ENCODE data around the gene ABCD1.
"Not testable (repeated sequence)": the region's sequence is repeated elsewhere in the genome, so short reads cannot be mapped to it uniquely, and the experiment has no call there.

ABCD1 gene

DNA sequence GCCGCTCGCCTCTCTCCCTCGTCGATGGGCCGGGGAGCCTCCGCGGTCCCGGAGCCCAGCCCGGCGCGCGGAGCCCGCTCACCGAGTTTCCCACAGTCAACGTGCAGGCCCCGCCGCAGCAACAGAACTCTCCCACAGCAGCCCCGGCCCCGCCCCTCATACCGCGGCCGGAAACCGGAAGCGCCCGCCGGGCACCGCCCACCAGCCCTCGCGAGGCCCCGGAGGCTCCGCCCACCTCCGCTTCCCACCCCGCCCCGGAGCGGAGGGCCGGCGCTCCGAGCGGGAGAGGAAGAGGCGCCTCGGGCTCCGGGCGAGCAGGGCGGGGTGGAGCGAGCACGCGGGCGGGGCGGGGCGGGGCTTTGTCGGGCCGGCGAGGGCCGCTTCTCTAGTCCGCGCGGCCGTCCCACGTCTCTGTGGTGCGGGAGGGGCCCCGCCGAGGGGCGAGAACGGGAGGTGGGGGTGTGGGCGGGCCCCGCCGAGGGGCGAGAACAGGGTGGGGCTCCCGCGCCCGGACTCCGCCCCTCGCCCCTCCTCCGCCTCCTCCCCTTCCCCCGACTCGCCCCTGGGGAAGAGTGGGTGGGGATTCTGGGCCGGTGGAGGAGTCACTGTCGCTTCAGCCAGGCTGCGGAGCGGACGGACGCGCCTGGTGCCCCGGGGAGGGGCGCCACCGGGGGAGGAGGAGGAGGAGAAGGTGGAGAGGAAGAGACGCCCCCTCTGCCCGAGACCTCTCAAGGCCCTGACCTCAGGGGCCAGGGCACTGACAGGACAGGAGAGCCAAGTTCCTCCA is at the start of gene ABCD1, which contains the start of gene BCAP31:
TSS of gene ABCD1 (plus strand) at position 605 of the 787 bp plus-strand sequence. CDS start 411 bp downstream, outside the sequence.
TSS of gene BCAP31 (minus strand) at position 136 of the 787 bp plus-strand sequence. CDS start 1,143 bp downstream, outside the sequence.
- DNase-seq: peak; percentile 54 to 94 (median 86)
- intact Hi-C loops (cut with DNase I): no loop called here

DNA sequence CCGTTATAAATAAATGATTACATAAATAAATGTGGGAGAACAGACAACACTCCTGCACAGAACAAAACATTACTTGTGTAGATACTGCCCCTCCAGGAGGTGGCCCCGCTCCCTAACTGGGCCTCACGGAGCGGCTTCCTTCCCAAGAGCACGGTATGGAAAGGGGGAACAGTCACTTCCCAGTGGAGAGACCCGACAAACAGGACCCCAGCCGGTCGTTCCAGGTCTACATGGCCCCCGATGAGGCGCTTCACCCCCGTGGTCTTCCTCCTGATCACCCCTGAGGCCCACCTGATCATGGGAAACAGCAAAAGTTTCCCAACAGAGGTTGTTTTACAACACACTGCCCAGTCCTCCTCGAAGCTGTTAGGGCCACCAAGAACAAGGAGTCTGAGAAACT is 43.5 kb upstream of the ABCD1 start:
- DNase-seq: peak in 9 of 42 donors; percentile 1 to 28 (median 12)
- intact Hi-C loops (cut with DNase I): no loop called here

DNA sequence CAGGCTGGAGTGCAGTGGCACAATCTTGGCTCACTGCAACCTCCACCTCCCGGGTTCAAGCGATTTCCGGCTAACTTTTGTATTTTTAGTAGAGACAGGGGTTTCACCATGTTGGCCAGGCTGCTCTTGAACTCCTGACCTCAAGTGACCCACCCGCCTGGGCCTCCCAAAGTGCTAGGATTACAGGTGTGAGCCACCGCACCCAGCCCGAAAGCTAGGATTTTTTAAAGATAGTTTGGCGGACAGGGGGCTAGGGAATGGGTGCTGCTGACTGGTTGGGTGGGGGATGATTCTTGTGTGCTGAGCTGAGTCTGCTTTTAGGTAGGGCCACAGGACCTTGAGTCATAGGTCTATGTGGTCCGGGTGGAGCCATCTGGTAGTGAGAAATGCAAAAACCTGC is 41.2 kb upstream of the ABCD1 start:
- intact Hi-C loops (cut with DNase I): not testable (repeated sequence)
- peak in 3 of 42 donors; percentile 1 to 10 (median 5) for DNase-seq

DNA sequence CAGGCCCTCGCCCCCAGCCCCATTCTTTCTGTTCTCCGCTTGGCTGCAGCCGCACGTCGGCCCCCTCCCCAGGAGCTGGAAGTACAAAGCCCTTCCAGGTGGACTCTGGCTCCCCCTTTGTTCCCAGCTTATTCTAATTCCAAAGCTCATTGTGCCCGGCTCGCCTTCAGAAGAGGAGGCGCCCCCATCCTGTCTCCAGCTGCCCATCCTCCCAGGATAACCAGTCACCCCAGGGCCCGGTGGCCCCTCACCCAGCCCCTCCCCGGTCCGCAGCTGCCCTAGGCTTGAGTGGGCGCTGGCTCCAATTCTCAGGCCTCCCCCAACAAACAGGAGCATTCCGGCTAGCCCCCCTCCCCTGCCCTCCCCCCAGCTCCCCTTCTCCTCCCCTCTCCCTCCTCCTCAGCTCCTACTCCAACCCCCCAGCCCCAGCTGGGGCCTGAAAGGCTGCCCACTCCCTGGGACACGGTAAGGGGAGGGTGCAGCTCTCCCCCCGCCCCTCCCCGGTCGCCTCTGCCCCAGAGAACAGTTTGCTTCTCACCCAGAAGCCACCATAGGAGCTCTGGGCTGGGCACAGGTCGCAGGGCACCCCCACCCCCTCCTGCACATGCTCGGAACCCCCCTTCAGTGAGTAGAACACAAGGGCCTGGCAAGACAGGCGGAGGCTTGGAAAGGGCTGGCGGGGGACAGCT is 40.0 kb upstream of the ABCD1 start:
- peak in 10 of 42 donors; percentile 1 to 23 (median 7) for DNase-seq
- intact Hi-C loops (cut with DNase I): no loop called here

DNA sequence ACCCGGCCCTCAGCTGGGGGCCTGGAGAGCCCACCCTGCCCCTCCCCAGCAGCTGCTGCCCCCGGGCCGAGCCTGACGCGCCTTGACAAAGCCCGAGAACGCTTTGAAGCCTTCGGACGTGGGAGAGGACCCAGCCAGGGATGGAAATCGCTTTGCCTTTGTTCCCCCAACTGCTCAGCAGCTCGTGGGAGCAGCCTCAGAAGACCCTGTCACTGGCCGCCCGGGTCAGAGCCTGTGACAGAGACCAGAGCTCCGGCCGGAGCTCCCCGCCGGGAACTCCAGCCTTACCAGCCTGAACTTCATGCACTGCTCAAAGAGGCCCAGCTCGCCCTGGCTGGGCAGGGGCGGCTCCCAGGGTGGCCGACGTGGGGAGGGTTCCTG is 39.5 kb upstream of the ABCD1 start:
- DNase-seq: peak in 4 of 42 donors; percentile 1 to 20 (median 8)
- intact Hi-C loops (cut with DNase I): no loop called here

DNA sequence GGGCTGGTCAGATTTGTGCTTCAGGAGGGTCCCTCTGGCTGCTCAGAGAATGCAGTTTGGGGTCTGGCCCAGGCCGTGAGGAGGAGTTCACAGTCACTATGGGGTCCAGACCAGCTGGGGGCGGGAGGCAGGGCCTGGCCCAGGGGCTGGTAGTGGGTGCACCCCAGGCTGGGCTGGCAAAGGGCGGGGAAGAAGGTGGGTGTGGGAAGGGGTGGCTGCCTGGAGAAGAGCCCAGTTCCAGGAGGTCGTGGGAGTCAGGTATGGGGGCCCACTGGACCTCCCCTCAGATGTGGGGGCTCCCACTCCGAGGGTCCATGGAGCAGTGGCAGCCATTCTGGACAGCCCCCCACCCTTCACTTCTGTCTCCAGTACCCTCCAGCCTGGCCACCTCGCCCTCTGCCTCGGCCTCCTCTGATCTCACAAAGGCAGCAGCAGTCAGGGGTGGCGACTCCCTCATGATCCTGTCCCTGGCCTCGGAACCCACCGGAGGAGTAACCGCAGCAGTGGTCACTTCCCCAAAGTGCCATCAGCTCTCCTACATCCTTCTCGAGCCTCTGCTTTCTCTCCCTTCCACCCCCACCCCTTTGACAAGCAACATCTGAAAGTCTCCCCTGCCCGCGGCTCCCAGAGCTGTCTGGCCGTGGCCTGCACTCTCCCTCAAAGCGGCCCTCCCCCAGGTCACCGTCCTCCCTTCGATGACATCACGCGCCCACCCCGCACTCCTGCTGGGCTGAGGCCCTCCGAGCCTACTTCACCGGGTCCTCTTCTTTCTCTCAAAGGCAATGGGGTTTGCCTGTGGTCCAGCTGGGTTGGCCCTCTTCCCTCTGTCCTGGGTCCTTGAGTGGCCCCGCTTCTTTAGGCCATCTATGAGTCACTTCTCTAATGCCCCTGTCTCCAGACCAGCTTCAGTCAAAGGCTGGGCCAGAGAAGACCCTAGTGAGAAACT is 38.6 kb upstream of the ABCD1 start:
- intact Hi-C loops (cut with DNase I): no loop called here
- peak in 2 of 42 donors; percentile 1 to 5 for DNase-seq

DNA sequence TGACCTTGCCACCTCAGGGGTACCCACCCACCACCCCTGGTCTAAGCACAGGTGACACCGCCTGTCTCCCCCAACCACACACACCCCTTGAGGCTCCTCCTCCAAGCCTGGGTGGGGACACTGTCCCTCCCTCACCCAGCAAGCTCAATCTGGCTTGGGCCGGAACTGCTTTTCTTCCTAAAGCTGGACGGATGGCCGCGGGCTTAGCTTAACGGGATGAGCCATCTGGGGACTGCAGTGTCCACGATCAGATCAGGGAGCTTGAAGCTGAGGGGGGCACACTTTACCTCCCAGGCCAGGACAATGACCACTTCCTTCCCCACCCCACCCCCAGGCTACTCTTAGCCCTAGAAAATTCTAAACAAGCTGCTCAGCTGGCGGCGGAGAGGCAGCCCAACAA is 37.9 kb upstream of the ABCD1 start:
- peak in 1 of 42 donors; percentile 1 for DNase-seq
- intact Hi-C loops (cut with DNase I): no loop called here

DNA sequence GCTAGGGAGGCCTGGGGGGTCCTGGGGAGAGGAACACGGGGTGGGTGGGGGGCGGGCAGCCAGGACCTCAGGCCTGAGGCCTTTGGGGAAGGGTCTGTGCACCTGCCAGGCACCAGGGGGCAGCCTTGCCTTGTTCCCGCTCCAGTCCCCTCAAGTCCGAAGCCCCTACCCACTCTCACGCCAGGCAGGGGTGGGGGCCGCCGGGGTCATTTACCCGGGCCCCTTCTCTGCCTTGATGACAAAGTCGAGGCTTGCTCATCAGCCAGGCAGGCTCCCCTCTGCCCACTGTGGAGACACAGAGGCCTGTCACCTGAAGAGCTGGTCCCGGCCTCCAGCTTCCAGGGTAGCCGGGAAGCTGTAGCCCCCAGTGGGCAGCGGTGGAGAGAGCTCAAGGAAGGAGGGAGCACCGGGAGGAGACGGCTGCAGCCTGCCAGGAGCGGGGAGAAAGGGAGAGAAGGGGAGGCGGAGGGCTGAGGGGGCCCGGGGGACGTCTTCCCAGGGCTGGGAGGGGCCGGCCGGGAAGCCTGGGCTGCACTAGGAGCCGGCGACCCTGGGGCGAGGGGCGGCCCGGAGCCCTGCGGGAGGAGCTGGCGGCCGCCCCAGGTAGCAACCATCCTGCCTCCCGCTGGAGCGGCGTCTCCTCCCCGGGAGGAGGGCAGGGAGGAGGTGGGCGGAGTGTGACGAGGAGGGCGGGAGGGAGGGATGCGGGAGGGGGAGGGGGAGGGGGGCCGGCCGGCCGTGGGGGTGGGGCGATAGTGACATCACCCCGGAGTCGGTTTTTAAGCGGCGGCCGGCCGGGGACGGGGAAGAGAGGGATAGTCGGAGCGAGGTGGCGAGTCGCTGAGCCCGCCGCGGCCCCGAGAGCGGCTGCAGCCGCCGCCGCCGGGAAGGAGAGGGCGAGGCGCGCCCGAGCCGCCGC is 37.3 kb upstream of the ABCD1 start, which contains the start of gene SLC6A8:
TSS of gene SLC6A8 (plus strand) at position 806 of the 919 bp plus-strand sequence. CDS start 649 bp downstream, outside the sequence.
- intact Hi-C loops (cut with DNase I): loop anchor here (2.0 kb wide), 1 partner anchor 77 kb away; the partner anchor contains the start of gene PLXNB3
- peak; percentile 54 to 92 (median 81) for DNase-seq

DNA sequence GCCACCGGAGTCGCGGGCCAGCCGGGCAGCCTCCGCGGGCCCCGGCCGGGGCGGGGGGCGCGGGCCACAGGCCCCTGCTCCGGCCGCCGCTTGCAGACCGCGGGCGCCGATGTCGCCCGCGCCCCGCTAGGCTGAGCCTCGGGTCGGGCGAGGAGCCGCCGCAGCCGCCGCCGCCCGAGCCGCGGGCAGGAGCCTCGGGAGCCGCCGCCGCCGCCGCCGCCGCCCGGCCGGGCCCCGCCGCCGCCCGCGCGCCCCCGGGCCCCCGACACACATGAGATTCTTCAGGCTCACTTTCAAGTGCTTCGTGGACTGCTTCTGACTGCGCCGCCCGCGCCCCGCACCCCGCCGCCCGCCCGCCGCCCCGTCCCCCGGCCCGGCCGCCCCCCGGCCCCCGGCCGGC is 36.6 kb upstream of the ABCD1 start:
- intact Hi-C loops (cut with DNase I): loop anchor here (2.0 kb wide), 1 partner anchor 77 kb away; the partner anchor contains the start of gene PLXNB3
- peak in 1 of 42 donors; percentile 2 for DNase-seq

DNA sequence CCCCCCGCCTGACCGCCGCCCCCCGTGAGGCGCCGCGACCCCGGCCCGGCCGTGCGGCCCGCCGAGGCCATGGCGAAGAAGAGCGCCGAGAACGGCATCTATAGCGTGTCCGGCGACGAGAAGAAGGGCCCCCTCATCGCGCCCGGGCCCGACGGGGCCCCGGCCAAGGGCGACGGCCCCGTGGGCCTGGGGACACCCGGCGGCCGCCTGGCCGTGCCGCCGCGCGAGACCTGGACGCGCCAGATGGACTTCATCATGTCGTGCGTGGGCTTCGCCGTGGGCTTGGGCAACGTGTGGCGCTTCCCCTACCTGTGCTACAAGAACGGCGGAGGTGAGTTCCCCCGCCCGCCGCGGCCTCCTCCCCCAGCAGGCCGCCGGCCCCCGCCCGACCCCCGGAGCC is 36.1 kb upstream of the ABCD1 start:
- intact Hi-C loops (cut with DNase I): loop anchor here (2.0 kb wide), 1 partner anchor 76 kb away; the partner anchor contains the start of gene PLXNB3
- DNase-seq: peak in 1 of 42 donors; percentile 0

DNA sequence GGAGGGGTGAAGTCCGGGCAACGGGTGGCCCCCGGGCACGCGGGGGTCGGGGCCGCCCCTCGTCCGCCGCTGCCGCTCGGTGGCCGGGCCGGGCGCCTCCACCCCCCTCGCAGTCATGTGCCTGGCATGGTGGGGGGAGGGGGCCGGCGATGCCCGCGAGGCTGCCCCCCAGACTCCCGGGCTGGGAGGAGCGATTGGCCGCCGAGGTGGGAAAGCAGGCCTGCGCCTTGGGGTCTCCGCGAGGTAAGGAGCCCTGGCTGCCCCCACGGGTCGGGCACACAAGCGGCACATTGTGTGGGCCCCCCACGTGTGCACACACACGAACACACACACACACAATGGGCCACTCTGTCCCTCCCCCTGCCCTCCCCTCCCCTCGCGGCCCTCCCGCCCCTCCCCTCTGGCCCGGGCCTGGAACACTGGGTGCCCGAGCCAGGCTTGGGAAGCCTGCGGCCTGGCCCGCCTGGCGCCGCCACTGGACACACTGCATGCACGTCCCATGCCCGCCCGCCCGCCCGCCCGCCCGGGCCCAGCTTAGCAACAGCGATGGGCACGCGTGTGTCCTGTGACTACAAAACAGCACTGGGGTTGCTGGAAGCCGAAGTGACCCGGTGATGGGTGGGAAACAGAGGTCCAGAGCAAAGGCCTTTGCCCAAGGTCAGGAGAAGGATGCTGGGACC is 35.6 kb upstream of the ABCD1 start:
- DNase-seq: peak; percentile 46 to 86 (median 71)
- intact Hi-C loops (cut with DNase I): loop anchor here (2.0 kb wide), 1 partner anchor 76 kb away; the partner anchor contains the start of gene PLXNB3

DNA sequence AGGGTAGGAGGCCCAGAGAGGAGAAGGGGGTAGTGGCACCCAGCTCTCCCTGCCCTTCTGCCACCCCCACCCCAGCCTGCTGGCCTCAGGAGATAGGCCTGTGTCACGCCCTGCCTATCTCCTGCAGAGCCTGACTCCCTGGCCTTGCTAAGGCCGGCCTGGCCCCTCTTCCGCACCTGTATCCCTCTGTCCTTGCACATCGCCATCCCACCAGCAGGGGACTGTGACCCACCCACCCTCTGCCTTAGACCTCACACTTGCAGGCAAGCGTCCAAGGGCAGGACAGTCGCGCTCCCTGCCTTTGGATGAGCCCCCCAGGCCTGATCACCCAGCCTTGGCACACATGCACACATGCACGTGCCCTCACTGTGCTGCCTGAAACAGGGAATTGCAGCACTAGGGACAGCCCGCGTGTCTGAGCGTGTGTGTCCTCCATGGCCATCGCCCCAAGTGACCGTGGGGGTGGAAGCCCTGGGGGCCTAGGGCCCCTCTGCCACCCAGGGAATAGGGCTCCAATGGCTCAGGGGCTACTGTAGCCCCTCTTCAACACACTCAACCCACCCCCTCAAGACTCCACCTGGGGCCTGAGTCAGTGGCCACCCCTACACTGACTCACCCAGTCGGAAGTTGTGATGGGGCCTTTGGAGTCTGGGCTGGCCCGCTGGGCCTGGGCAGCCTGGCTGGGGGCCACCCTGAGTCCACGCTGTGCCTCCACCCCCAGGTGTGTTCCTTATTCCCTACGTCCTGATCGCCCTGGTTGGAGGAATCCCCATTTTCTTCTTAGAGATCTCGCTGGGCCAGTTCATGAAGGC is 34.8 kb upstream of the ABCD1 start:
- DNase-seq: peak in 1 of 42 donors; percentile 3
- intact Hi-C loops (cut with DNase I): loop anchor here (2.0 kb wide), 1 partner anchor 75 kb away; the partner anchor contains the start of gene PLXNB3

DNA sequence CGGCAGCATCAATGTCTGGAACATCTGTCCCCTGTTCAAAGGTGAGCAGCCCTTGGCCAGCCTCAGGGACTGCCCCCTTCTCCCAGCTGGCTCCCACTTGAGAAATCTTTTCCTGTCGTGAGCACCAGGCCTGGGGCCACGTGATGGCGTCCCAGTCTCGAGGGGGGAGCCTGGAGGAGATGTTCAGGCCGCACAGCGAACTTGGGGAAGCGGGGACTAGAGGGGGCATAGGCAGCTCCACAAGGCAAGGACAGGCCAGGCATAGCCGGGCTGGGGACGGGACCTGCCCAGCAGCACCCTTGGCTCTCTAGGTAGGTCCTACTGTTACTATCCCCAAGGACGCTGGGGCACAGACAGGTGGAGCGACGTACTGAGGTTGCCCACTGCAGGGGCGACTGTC is 34.2 kb upstream of the ABCD1 start:
- intact Hi-C loops (cut with DNase I): no loop called here
- peak in 1 of 42 donors; percentile 2 for DNase-seq

DNA sequence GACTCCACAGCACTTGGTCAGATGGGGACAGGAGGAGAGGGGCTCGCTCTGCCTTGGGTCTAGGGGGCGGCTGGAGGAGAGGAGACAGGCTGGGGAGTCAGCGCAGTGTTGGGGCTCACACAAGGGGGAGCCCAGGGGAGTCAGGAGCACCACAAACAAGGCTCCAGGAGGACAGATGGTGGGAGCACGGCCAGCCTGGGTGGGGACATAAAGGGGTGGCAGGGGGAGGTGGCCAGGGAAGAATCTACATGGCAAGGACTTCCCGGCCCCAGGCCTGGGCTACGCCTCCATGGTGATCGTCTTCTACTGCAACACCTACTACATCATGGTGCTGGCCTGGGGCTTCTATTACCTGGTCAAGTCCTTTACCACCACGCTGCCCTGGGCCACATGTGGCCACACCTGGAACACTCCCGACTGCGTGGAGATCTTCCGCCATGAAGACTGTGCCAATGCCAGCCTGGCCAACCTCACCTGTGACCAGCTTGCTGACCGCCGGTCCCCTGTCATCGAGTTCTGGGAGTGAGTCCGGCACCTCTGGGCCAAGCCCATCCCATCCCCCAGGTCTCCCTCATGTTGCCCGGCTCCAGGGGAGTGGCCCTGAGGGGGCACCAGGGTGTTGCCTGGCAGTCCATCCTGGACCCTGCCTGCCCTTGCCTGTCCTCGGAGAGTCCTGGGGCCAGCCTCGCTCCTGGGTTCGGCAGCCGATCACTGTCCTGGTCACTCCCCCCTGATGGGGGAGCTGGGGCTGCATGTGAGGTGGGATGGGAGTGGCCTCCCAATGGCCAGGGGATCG is 33.4 kb upstream of the ABCD1 start:
- peak in 1 of 42 donors; percentile 1 for DNase-seq
- intact Hi-C loops (cut with DNase I): not testable (repeated sequence)

DNA sequence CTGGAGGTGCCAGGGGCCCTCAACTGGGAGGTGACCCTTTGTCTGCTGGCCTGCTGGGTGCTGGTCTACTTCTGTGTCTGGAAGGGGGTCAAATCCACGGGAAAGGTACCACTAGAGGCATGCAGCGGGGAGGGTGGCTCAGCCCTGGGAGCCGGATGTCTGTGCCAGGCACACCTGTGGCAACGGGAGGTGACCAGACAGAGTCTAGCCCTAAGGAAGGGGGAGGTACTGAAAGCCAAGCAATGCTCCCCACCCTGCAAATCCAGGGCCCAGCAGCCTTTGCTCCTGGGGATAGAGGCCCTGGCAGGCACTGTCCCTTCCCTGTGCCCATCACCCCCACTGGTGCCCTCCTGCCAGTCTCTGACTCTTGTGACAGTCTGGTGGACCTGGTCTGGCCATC is 32.7 kb upstream of the ABCD1 start:
- intact Hi-C loops (cut with DNase I): no loop called here

More for the DNA sequence above, 32.7 kb upstream of the ABCD1 start:
- DNase-seq: no peak

Data from head of caudate nucleus (tissue), 42 donors.